RPMI7951 (cell line): Measurements from ENCODE around the gene SHROOM2. TPM values are rescaled to one million over a fixed set of nuclear protein-coding genes. Genes with fewer than 3 reads are reported as not detected.
A peak's percentile ranks its signal among the peaks of the same experiment; 100 is the strongest.
"Not testable (repeated sequence)": the region's sequence is repeated elsewhere in the genome, so short reads cannot be mapped to it uniquely, and the experiment has no call there.

ENCODE experiments used
- DNase-seq: peaks from one replicate; pipeline ENCODE4 v3.0.0-alpha.2; 2012; ENCODE audit warnings: low read depth
- total RNA-seq: library from RNA; depleted of rRNA; stranded (reverse); fragments of >200 nt; shearing (Covaris generic); gene quantifications from 2 replicates; pipeline ENCODE4 v1.2.3, GENCODE V29; 2014

Gene SHROOM2
- total RNA-seq, 1 experiment from 2014 or later = 27.3 TPM

GRCh38 chrX:9832811-9833210 is 46.6 kb downstream of the SHROOM2 start:
- no peak for DNase-seq

GRCh38 chrX:9835585-9836210 is 49.5 kb downstream of the SHROOM2 start:
- DNase-seq = no peak

- peak; percentile 65 for DNase-seq
Measured at GRCh38 chrX:9842541-9842940, 56.3 kb downstream of the SHROOM2 start.

- no peak for DNase-seq
Measured at GRCh38 chrX:9844936-9845577, 58.8 kb downstream of the SHROOM2 start.

- DNase-seq = no peak
Measured at GRCh38 chrX:9845578-9845952, 59.3 kb downstream of the SHROOM2 start.

GRCh38 chrX:9846631-9847030 is 60.4 kb downstream of the SHROOM2 start:
- DNase-seq = no peak

GRCh38 chrX:9847071-9847470 is 60.8 kb downstream of the SHROOM2 start:
- DNase-seq = peak; percentile 74

- no peak for DNase-seq
Measured at GRCh38 chrX:9848718-9849479, 62.7 kb downstream of the SHROOM2 start.

- no peak for DNase-seq
Measured at GRCh38 chrX:9851890-9852289, 65.7 kb downstream of the SHROOM2 start.

- DNase-seq = no peak
Measured at GRCh38 chrX:9853307-9853706, 67.1 kb downstream of the SHROOM2 start.

GRCh38 chrX:9855561-9856283 is 69.5 kb downstream of the SHROOM2 start:
- DNase-seq = peak; percentile 64

- no peak for DNase-seq
Measured at GRCh38 chrX:9856588-9856987, 70.4 kb downstream of the SHROOM2 start.

GRCh38 chrX:9857575-9858474 is 71.6 kb downstream of the SHROOM2 start:
- no peak for DNase-seq

GRCh38 chrX:9858684-9859083 is 72.5 kb downstream of the SHROOM2 start:
- DNase-seq = not testable (repeated sequence)

GRCh38 chrX:9859711-9860555 is 73.7 kb downstream of the SHROOM2 start:
- peak; percentile 99 for DNase-seq

GRCh38 chrX:9860826-9861225 is 74.6 kb downstream of the SHROOM2 start:
- peak; percentile 61 for DNase-seq

GRCh38 chrX:9861711-9862110 is 75.5 kb downstream of the SHROOM2 start:
- DNase-seq = no peak

- DNase-seq = no peak
Measured at GRCh38 chrX:9862525-9862924, 76.3 kb downstream of the SHROOM2 start.

- no peak for DNase-seq
Measured at GRCh38 chrX:9862953-9863352, 76.7 kb downstream of the SHROOM2 start.

GRCh38 chrX:9864011-9864410 is 77.8 kb downstream of the SHROOM2 start:
- DNase-seq = no peak
